IPS-15b (cell line): ENCODE measurements around the gene NCK2.

Experiments
- H3K27me3 ChIP-seq: one replicate; pipeline ENCODE4 v1.6.1; 2013; ENCODE audit warnings: low read length; ENCODE audit not compliant: control insufficient read depth, insufficient read depth
- H3K36me3 ChIP-seq: one replicate; pipeline ENCODE4 v1.6.1; 2013; ENCODE audit warnings: low read length; ENCODE audit not compliant: control insufficient read depth, insufficient read depth
- H3K4me1 ChIP-seq: one replicate; pipeline ENCODE4 v1.6.1; 2013; ENCODE audit warnings: mild to moderate bottlenecking, low read length; ENCODE audit not compliant: control insufficient read depth, insufficient read depth
- H3K4me3 ChIP-seq: one replicate; pipeline ENCODE4 v1.5.1; 2013; ENCODE audit warnings: low read depth, low read length
- H3K9ac ChIP-seq: one replicate; pipeline ENCODE4 v1.6.1; 2013; ENCODE audit warnings: low read depth, mild to moderate bottlenecking, low read length
- H3K9me3 ChIP-seq: one replicate; pipeline ENCODE4 v1.6.1; 2013; ENCODE audit warnings: mild to moderate bottlenecking, low read length; ENCODE audit not compliant: control insufficient read depth, insufficient read depth

The NCK2 gene

DNA sequence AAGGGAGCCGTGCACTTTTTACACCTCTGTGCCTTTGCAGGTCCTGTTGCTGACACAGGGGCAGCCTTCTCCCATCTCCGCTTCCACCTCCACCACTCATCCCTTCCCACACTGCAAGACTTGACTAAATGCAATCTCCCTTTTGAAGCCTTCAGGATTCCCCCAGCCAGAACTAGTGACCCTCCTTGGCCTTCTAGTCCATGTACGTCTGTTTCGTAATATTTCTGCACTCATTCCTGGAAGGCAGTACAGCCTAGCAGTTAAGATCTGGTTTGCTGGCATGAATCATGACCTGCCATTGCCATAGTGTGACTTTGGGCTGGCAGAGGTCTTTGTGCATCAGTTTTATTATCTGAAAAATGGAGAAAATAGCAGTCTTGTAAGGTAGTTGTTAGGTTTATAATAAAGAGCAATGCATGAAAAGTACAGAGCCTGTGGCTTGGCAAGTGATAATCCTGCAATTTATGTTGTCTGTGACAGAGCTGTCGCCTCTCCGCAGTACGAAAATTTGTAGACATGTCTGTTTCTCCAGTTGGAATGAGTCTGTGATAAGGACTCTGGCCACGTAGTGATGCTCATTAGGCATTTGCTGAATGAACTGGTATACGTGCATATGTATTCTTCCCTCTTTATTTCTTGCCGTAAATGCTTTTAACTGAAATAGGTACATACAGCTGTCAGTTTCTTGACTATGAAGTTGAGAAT, 36.7 kb downstream of the NCK2 start:
- Histone ChIP-seq H3K36me3 (no peaks in the 10 kb centered on the region), H3K4me3 (no peak overlapping the region), H3K9ac (no peak overlapping the region), H3K27me3 (no peaks in the 10 kb centered on the region), H3K4me1 (no peaks in the 10 kb centered on the region), H3K9me3 (no peaks in the 10 kb centered on the region)

DNA sequence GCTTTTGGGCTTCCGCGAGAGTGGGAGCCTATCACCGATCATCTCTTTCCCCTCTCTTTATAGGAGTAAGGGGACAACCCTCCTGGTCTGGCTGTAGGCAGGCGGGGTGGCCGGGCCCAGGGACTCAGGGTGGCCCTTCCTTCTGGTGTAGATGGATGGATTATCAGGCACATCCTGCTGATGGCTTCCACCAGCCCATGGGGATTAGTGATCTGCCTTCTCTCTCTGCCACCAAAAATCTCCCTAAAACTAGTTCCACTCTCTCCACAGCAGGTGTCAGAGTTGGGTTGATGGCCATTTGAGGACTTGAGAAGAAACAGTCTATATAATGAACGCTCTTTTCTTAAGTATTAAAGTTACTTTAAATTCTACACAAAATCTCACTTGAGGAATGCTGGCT, 37.4 kb downstream of the NCK2 start:
- Histone ChIP-seq H3K4me3 (no peak overlapping the region), H3K9ac (no peak overlapping the region), H3K4me1 (no peaks in the 10 kb centered on the region), H3K27me3 (no peaks in the 10 kb centered on the region), H3K36me3 (no peaks in the 10 kb centered on the region), H3K9me3 (no peaks in the 10 kb centered on the region)

DNA sequence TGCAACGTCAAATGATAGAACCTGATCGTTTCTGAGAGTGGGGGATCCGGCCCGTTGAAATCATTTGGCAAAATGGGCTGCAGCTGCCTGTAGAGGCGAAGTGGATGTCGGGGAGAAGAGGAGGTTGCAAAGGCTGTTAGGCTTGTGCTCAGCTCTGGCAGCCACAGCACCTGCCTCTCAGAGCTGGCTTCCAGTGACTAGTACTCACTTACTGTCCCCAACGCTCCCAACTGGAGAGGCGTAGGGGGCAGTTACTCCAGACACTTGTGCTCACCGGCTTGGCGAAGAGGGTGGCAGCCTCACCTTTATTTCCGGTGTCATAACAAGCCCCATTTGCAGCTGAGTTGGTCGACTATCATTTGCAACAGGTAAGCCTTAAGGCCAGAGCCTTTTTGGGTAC, 37.9 kb downstream of the NCK2 start:
- H3K9me3 ChIP-seq = no peaks in the 10 kb centered on the region
- H3K4me3 ChIP-seq = no peak overlapping the region
- H3K4me1 ChIP-seq = no peaks in the 10 kb centered on the region
- no peaks in the 10 kb centered on the region for H3K36me3 ChIP-seq
- H3K9ac ChIP-seq = no peak overlapping the region
- no peaks in the 10 kb centered on the region for H3K27me3 ChIP-seq

DNA sequence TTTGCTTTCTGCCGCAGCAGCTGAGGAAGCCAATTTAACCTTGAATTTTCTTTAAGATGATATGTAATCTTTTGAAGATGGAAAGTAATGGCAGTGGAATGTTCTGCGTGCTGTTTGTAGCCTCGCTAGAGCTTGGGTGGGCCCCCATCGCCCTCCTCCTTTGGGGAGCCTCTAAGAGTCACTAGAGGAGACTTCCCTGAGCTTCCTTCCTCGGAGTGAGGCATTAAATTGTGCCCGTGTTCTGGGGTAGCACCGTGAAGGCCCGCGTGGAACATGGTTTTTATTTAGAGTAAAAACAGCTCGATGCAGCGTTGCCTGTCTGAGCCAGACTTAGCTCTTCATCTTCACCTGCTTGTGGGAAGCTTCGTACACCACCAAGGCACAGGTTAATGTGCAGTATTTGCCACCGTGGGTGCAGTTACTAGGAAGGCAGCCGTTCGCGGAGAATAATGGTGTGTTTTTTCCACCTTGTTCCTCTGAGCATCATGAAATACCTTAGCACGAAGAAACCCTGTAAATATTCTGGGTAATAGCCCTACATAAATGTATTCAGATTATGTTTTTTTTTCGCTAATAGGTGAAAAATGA, 38.5 kb downstream of the NCK2 start:
- H3K27me3 ChIP-seq = no peaks in the 10 kb centered on the region
- no peaks in the 10 kb centered on the region for H3K9me3 ChIP-seq
- no peak overlapping the region for H3K4me3 ChIP-seq
- no peak overlapping the region for H3K9ac ChIP-seq
- no peaks in the 10 kb centered on the region for H3K36me3 ChIP-seq
- no peaks in the 10 kb centered on the region for H3K4me1 ChIP-seq

DNA sequence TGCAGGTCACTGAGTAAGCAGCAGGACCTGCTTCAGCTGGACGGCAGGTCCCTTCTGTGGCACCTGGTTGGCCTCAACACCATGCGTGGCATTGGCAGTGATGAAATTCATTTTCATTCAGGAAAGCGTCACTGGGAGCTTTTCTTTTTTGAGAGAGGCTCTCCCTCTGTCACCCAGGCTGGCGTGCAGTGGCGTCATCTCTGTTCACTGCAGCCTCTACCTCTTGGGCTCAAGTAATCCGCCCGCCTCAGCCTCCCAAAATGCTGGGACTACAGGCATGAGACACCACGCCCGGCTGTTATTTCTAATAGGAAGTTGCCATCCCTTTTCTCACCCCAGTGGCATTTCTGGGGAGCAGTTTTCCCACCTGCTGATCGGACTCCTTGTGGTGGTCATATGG, 39.3 kb downstream of the NCK2 start:
- Histone ChIP-seq H3K4me3 (no peak overlapping the region), H3K9ac (no peak overlapping the region), H3K9me3 (no peaks in the 10 kb centered on the region), H3K4me1 (no peaks in the 10 kb centered on the region), H3K27me3 (no peaks in the 10 kb centered on the region), H3K36me3 (no peaks in the 10 kb centered on the region)

DNA sequence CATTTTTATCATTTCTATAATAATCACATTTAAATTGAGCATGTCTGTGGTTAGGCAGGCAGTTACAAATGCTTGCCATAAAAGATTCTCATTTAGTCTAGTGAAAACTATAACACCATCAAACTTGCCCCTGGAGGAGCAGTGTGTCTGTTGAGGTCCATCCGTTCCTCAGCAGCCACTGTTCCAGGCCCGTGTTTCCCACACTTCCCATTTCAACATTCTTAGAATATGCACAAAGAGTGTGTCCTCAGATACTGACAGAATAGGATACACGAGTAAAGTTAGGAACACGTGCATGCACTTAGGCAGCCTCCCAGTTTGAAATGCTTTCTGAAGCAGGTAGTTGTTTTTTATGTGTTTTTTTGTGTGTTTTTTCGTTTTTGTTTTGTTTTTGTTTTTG, 39.9 kb downstream of the NCK2 start:
- Histone ChIP-seq H3K36me3 (no peaks in the 10 kb centered on the region), H3K9me3 (no peaks in the 10 kb centered on the region), H3K4me1 (no peaks in the 10 kb centered on the region), H3K27me3 (no peaks in the 10 kb centered on the region), H3K4me3 (no peak overlapping the region), H3K9ac (no peak overlapping the region)

DNA sequence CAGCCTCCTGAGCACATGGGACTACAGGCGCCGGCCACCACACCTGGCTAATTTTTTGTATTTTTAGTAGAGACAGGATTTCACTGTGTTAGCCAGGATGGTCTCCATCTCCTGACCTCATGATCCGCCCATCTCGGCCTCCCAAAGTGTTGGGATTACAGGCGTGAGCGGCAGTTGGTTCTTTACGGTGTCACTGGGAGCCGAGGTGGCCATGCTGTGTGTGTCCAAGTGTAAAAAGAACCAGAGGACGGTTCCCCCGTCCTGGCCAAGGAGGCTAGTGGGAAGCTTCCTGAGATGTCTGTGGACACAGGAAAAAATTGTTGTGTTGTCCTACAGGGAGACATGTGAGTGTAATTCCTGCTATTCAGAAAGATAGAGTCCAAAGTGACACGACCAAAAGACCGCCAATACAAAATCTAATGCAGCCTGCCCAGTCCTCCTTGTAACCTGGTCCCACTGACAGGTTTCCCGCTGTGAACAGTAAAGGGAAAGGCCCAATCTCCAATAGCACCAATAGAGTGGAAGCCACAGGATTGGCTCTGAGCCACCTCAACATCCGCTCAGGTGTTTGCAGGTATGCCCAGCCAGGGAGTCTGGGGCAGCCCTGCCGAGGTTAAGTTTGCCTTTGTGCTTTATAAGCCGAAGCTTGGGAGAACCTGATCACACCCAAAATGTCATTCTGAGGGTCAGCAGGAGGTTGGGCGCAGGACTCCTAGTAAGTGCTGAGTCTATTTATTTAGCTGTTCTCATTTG, 40.6 kb downstream of the NCK2 start:
- Histone ChIP-seq H3K4me1 (no peaks in the 10 kb centered on the region), H3K9me3 (no peaks in the 10 kb centered on the region), H3K4me3 (no peak overlapping the region), H3K27me3 (no peaks in the 10 kb centered on the region), H3K36me3 (no peaks in the 10 kb centered on the region), H3K9ac (no peak overlapping the region)

DNA sequence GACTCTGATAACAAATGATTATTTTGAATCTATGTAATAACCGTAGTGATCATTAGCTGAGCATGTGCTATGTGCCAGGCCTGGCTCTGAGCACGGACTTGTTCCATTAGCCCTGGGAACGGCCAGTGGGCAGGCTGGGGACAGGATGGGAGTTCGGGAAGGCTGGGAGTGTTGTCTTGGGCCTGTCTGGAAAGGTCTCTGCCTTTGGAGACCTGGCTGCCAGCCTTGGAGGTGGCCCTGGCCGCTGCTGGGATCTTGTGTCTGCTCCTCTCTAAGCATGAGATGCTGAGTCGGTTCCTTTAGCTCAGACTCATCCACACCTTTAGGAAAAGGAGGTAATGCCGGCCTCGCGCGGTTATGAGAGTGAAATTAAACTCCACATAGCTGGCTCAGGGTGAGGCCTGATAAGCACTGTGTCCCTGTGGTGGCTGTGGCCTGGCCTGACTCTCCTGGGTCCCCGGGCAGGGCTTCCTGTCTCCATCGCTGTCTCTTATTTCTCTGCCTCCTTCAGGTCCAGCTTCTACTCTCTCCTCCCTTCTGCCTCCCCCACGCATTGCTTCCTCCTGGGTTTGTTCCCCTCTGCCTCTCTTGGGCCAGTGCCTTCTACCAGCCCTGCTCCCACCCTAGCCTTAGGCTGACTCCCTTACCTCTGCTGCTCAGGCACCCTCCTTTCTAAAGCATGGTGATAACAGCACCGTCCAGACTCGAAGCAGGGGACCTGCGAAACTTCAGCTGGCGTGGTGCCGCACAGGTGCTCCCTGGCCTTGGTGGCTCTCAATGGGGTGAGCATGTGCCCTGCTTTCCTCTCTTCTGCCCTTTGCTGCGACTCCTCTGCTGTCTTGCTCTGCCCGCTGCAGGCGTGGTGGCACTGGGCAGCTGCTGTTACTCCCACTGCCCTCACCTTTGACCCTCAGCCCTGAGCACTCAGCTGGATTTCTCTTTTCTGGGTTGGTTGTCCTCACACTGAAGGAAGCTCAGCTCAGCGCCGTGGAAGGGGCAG, 41.8 kb downstream of the NCK2 start:
- no peak overlapping the region for H3K4me3 ChIP-seq
- no peaks in the 10 kb centered on the region for H3K36me3 ChIP-seq
- H3K9me3 ChIP-seq = no peaks in the 10 kb centered on the region
- H3K27me3 ChIP-seq = no peaks in the 10 kb centered on the region
- no peaks in the 10 kb centered on the region for H3K4me1 ChIP-seq
- no peak overlapping the region for H3K9ac ChIP-seq

DNA sequence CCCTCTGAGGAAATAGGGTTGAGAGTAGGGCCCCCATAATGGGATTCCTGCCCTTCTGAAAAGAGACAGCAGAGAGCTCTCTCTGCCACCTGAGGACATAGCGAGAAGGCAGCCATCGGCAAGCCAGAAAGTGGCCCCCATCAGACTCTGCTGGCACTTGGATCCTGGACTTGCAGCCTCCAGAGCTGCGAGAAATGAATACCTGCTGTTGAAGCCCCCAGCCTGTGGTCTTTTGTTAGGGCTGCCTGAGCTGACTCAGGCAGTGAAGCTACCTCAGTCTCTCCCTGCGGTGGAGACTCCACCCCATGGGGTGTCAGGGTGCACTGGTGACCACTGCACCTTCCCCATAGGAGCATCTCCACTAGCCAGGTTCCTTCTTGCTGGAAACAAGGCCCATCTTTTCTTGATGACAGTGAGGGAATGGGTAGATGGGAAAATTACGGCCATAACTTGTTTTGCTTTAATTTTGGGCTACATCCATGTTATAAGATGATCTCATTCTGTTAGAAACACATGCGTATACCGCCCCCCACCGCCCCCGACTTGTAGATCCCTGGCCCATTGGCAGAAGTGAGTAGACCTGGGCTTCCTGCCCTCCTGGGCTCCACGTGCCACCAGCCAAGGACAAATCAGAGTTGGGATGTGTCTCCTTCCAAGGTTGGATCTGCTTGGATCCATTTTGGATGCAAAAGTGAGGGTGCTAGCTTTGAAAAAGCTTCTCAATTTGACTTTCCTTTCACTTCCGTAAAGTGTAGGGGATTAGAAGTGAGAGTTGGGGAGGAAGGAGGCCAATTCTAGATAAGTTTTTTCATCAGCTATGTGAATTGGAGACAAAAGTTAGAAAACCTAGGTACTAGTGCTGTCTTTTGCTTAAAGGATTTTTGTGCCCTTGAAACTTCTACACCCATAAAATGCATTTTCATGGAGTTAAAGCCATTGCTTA, 42.9 kb downstream of the NCK2 start:
- Histone ChIP-seq H3K27me3 (no peaks in the 10 kb centered on the region), H3K4me1 (no peaks in the 10 kb centered on the region), H3K4me3 (no peak overlapping the region), H3K9ac (no peak overlapping the region), H3K36me3 (no peaks in the 10 kb centered on the region), H3K9me3 (no peaks in the 10 kb centered on the region)

DNA sequence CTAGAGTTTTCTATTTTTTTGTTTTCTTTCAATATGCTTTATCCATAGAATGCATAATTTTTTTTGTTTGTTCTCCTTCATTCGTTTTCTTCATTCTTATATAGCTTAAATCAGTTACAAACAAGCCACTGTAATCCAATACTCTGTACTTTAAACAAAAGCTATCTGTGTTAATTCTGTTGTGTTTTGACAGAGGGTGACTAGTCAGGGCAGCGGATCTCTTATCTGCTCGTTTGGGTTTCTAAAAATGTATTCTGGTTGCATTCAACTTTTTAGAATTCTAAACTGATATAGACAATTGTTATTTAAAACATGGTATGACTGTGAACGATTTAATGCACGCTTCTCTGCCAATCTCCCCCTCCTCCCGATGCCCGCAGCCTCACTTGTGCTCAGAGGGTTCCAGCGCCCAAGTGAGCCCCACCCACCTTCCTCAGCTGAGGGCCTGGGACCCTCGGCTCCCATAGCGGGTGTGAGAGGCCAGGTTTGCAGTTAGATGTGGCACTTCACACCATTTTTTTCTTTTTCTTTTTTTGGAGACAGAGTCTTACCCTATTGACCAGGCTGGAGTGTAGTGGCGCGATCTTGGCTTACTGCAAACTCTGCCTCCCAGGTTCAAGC, 44.1 kb downstream of the NCK2 start:
- Histone ChIP-seq H3K9me3 (no peaks in the 10 kb centered on the region), H3K9ac (no peak overlapping the region), H3K4me1 (no peaks in the 10 kb centered on the region)

More for the DNA sequence above, 44.1 kb downstream of the NCK2 start:
- Histone ChIP-seq H3K27me3 (no peaks in the 10 kb centered on the region), H3K36me3 (no peaks in the 10 kb centered on the region), H3K4me3 (no peak overlapping the region)
